Ascending aorta (tissue), 2 donors: ENCODE data around the gene MAML3. TPM values are rescaled to one million over a fixed set of nuclear protein-coding genes. Genes with fewer than 3 reads are reported as not detected.

Experiments
- DNase-seq, 2 donors: peaks; one replicate each; pipeline ENCODE4 v3.0.0-alpha.2; 2019; ENCODE audit warnings: low spot score in 2 of 2
- H3K27ac ChIP-seq, 2 donors: fragments of 200-600 bp; sonication (generic); one replicate each; pipeline ENCODE4 v1.5.1; 2016 to 2017; ENCODE audit warnings: mild to moderate bottlenecking in 1 of 2
- H3K27me3 ChIP-seq: fragments of 200-600 bp; sonication (generic); one replicate; pipeline ENCODE4 v1.5.1; 2017
- H3K36me3 ChIP-seq, 2 donors: fragments of 200-600 bp; sonication (generic); one replicate each; pipeline ENCODE4 v1.5.1; 2016
- H3K4me1 ChIP-seq, 2 donors: fragments of 200-600 bp; sonication (generic); one replicate each; pipeline ENCODE4 v1.5.1; 2016 to 2017; ENCODE audit warnings: mild to moderate bottlenecking in 1 of 2
- H3K4me3 ChIP-seq, 2 donors: fragments of 200-600 bp; sonication (generic); one replicate each; pipeline ENCODE4 v1.5.1; 2016 to 2017; ENCODE audit warnings: mild to moderate bottlenecking in 1 of 2
- H3K9me3 ChIP-seq, 2 donors: fragments of 200-600 bp; sonication (generic); one replicate each; pipeline ENCODE4 v1.5.1; 2016
- intact Hi-C: fragments of 100-400 bp; cut with DNase I; formaldehyde crosslinking; loops from one replicate; pipeline ENCODE4 v1.15.1; 2023
- total RNA-seq: library from RNA; depleted of rRNA; stranded (reverse); fragments of >200 nt; gene quantifications from one replicate; pipeline ENCODE4 v1.1.0, GENCODE V29; 2016
- TF ChIP-seq, protein P1 (sequence below), 3 experiments: fragments of 200-600 bp in 2 of 3; fragments of 450-650 bp in 1 of 3; sonication (generic) in 2 of 3; IDR thresholded peaks; one replicate each; pipeline ENCODE4 v1.5.1; 2016 to 2019; ENCODE audit warnings: antibody characterized with exemption in 3 of 3, mild to moderate bottlenecking in 1 of 3, moderate library complexity in 1 of 3

MAML3 gene
- total RNA-seq, 1 donor from 2014 or later, result 4.7 TPM

DNA sequence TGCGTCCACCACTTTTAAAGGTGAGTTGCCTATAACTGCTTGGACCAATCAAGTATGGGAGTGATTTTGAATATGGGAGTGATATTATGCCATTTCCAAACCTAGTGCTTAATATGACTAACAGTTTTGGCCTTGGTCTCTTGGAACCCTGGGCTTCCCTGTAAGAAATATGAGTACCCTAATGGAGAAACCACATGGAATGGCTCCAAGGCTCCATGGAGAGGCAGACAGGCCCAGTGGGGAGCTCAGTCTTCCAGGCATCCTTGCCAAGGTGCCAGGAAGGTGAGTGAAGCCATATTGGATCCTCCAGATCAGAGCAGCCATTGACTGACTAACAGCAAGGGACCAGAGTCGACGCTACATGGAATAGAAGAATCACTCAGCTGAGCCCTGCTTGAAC lies 53.2 kb downstream of the MAML3 start:
- H3K4me1 ChIP-seq, result peaks cover 7 to 23% of the 10 kb centered on the region in 2 donors
- H3K27me3 ChIP-seq, result no peaks in the 10 kb centered on the region
- H3K27ac ChIP-seq, result no peak overlapping the region
- H3K9me3 ChIP-seq, result no peaks in the 10 kb centered on the region
- H3K4me3 ChIP-seq, result no peak overlapping the region
- no peak for DNase-seq
- intact Hi-C loops, result no loop called here
- TF ChIP-seq, protein P1, sequence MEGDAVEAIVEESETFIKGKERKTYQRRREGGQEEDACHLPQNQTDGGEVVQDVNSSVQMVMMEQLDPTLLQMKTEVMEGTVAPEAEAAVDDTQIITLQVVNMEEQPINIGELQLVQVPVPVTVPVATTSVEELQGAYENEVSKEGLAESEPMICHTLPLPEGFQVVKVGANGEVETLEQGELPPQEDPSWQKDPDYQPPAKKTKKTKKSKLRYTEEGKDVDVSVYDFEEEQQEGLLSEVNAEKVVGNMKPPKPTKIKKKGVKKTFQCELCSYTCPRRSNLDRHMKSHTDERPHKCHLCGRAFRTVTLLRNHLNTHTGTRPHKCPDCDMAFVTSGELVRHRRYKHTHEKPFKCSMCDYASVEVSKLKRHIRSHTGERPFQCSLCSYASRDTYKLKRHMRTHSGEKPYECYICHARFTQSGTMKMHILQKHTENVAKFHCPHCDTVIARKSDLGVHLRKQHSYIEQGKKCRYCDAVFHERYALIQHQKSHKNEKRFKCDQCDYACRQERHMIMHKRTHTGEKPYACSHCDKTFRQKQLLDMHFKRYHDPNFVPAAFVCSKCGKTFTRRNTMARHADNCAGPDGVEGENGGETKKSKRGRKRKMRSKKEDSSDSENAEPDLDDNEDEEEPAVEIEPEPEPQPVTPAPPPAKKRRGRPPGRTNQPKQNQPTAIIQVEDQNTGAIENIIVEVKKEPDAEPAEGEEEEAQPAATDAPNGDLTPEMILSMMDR (IDR thresholded peaks at IDR 0.05), result no peak
- H3K36me3 ChIP-seq, result no peaks in the 10 kb centered on the region

DNA sequence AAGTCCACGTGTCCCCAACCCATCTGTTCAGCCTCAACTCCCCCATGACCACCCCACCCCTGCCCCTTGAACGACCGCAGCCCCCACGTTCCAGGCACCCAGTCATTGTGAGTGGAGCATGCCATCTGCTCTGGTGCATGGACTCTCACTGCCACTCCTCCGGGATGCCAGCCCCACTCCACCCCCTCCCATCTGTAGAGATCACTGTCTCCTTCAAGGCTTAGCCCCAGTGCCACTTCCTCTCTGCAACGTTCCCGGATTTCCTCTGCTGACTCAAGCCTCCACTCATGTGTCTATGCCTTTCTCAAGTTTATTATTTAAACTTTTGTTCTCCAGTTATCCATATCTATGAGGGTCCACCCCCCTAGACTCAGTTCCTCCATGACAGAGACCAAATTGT lies 54.0 kb downstream of the MAML3 start:
- Histone ChIP-seq H3K4me3 (no peak overlapping the region), H3K9me3 (no peaks in the 10 kb centered on the region), H3K36me3 (no peaks in the 10 kb centered on the region), H3K4me1 (peaks cover 7 to 27% of the 10 kb centered on the region in 2 donors), H3K27me3 (no peaks in the 10 kb centered on the region), H3K27ac (no peak overlapping the region)
- intact Hi-C loops, result loop anchor here (5.0 kb wide), 1 partner anchor 38 kb away; no protein-coding TSS in a partner anchor
- DNase-seq, result peak; percentile 45 to 72
- TF ChIP-seq, protein P1 (IDR thresholded peaks at IDR 0.05), result no peak

DNA sequence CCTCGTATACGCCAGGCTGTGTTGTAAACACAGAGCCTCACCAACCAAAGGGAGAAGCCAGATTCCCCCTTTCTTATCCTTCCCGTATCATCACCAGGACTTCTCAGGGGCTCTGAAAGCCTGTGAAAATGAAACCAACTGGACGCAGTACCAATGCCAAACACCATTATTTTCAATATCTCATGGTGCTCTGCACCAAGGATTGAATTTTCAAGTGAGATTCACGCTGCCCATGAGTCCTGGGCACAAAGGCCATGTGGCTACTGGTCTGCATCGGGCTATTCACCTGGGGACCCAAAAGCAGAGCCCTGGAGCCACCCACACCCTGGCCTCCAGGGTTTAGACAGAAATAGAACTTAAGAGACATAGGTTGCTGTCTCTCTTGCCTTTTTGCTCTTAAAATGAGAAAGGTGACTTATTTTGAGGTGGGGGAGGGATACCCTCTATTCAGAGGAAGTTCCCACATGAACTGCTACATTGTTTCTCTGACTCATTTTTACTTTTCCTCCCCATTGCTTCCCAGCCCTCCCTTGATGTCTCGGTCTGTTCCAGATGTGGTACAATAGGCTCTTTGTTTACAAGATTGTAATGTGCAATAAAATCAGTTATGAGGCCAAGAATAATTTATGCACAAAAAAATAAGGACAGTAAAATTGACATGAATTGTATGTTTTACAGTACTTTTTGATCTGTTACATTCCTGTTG lies 55.4 kb downstream of the MAML3 start:
- H3K4me3 ChIP-seq, result peak overlapping the region in 1 of 2 donors; percentile 41
- H3K27me3 ChIP-seq, result no peaks in the 10 kb centered on the region
- intact Hi-C loops, result loop anchor here (5.0 kb wide), 1 partner anchor 36 kb away; no protein-coding TSS in a partner anchor
- no peak for DNase-seq
- H3K27ac ChIP-seq, result peak overlapping the region; percentile 10 to 54
- no peaks in the 10 kb centered on the region for H3K36me3 ChIP-seq
- no peaks in the 10 kb centered on the region for H3K9me3 ChIP-seq
- H3K4me1 ChIP-seq, result peaks cover 10 to 33% of the 10 kb centered on the region in 2 donors
- TF ChIP-seq, protein P1 (IDR thresholded peaks at IDR 0.05), result no peak

DNA sequence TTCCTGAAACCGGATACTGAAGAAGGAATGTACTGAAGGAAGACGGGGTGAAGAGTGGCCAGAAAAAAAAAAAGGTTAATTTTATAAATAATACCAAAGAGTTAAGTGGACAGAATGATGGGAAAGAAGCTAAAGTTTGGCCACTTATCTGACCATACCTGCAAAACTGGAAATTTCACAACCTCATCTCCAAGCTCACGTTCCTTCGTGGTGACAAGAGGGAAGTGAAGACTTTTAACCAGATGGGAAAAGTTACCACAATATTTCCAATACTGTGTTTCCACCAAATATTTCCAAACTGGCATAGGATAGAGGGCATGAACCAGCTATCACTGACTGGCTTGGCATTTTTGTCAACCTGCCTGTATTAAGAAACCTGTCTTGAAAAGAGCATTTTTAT lies 56.4 kb downstream of the MAML3 start:
- Histone ChIP-seq H3K27ac (peak overlapping the region; percentile 77), H3K4me3 (peak overlapping the region; percentile 8 to 24), H3K36me3 (no peaks in the 10 kb centered on the region), H3K27me3 (no peaks in the 10 kb centered on the region), H3K4me1 (peaks cover 10 to 38% of the 10 kb centered on the region in 2 donors), H3K9me3 (no peaks in the 10 kb centered on the region)
- no peak for DNase-seq
- intact Hi-C loops, result loop anchor here (5.0 kb wide), 1 partner anchor 35 kb away; no protein-coding TSS in a partner anchor
- TF ChIP-seq, protein P1 (IDR thresholded peaks at IDR 0.05), result no peak

DNA sequence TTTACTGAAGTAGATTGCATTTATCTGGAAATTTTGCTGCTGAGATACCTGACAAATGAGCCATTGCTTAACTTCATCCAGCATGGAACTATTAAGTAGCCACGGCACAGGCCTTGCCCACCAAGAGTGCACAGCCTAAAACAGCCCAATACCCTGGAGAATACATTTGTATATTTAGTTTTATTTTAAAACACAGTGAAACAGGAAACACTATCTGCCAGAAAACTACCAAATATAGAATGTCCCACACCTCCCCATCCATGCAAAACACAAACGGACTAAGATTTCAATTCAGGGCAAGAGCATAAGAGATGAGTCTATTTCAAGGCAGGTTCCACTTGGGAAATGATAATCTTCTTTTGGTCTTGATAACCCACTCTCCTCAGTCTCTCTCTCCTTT lies 57.1 kb downstream of the MAML3 start:
- peaks cover 10 to 38% of the 10 kb centered on the region in 2 donors for H3K4me1 ChIP-seq
- DNase-seq, result no peak
- H3K36me3 ChIP-seq, result no peaks in the 10 kb centered on the region
- intact Hi-C loops, result loop anchor here (5.0 kb wide), 1 partner anchor 35 kb away; no protein-coding TSS in a partner anchor
- TF ChIP-seq, protein P1 (IDR thresholded peaks at IDR 0.05), result no peak
- no peaks in the 10 kb centered on the region for H3K9me3 ChIP-seq
- H3K4me3 ChIP-seq, result peak overlapping the region; percentile 8 to 24
- H3K27ac ChIP-seq, result peak overlapping the region; percentile 77
- H3K27me3 ChIP-seq, result no peaks in the 10 kb centered on the region
